Ishikawa (cell line): Measurements from ENCODE around the gene C1orf122.

Experiments used
- CEBPB ChIP-seq: IDR thresholded peaks from 2 replicates; pipeline ENCODE4 v1.6.1; 2012
- CREB1 ChIP-seq: IDR thresholded peaks from 2 replicates; pipeline ENCODE4 v1.6.1; 2012; ENCODE audit warnings: low read depth
- EGR1 ChIP-seq: IDR thresholded peaks from 2 replicates; pipeline ENCODE4 v1.6.1; 2012
- EP300 ChIP-seq: IDR thresholded peaks from 2 replicates; pipeline ENCODE4 v1.6.1; 2012; ENCODE audit warnings: borderline replicate concordance
- FOXM1 ChIP-seq: IDR thresholded peaks from 2 replicates; pipeline ENCODE4 v1.6.1; 2012; ENCODE audit warnings: low read depth, borderline replicate concordance
- MAX ChIP-seq: IDR thresholded peaks from 2 replicates; pipeline ENCODE4 v1.6.1; 2012
- NFIC ChIP-seq: IDR thresholded peaks from 2 replicates; pipeline ENCODE4 v1.6.1; 2012
- RAD21 ChIP-seq: IDR thresholded peaks from 2 replicates; pipeline ENCODE4 v1.6.1; 2012; ENCODE audit warnings: low read depth
- REST ChIP-seq: IDR thresholded peaks from 2 replicates; pipeline ENCODE4 v1.6.1; 2012; ENCODE audit warnings: low read depth, mild to moderate bottlenecking
- TAF1 ChIP-seq: IDR thresholded peaks from 2 replicates; pipeline ENCODE4 v1.6.1; 2012; ENCODE audit warnings: low read depth, mild to moderate bottlenecking
- TCF12 ChIP-seq: IDR thresholded peaks from 2 replicates; pipeline ENCODE4 v1.6.1; 2012; ENCODE audit warnings: low read depth
- TEAD4 ChIP-seq: IDR thresholded peaks from 2 replicates; pipeline ENCODE4 v1.6.1; 2012
- USF1 ChIP-seq: IDR thresholded peaks from 2 replicates; pipeline ENCODE4 v1.6.1; 2012
- YY1 ChIP-seq: IDR thresholded peaks from 2 replicates; pipeline ENCODE4 v1.6.1; 2012; ENCODE audit warnings: low read depth
- ZBTB7A ChIP-seq: IDR thresholded peaks from 2 replicates; pipeline ENCODE4 v1.6.1; 2012; ENCODE audit warnings: low read depth

C1orf122 gene

GRCh38 chr1:37765916-37766664 lies 41.5 kb upstream of the C1orf122 start:
- TF ChIP-seq REST: 0 out of 2 replicates have a peak, but pooled peaks have one; percentile 18
- no peak for TF ChIP-seq YY1
- TF ChIP-seq RAD21: peak; percentile 36

GRCh38 chr1:37767488-37767887 lies 40.1 kb upstream of the C1orf122 start:
- no peak for TF ChIP-seq USF1
- TF ChIP-seq REST: peak; percentile 62; the same call in 1 of the 2 replicates

GRCh38 chr1:37776946-37777516 lies 30.6 kb upstream of the C1orf122 start:
- TF ChIP-seq ZBTB7A: no peak
- no peak for TF ChIP-seq NFIC
- no peak for TF ChIP-seq MAX
- no peak for TF ChIP-seq CREB1
- TF ChIP-seq TCF12: no peak
- no peak for TF ChIP-seq REST
- TF ChIP-seq YY1: no peak
- no peak for TF ChIP-seq EGR1
- TF ChIP-seq TEAD4: no peak
- TF ChIP-seq FOXM1: no peak
- TF ChIP-seq TAF1: no peak
- TF ChIP-seq USF1: no peak

- TF ChIP-seq RAD21 (0 out of 2 replicates have a peak, but pooled peaks have one; percentile 3), MAX (no peak)
These were observed 28.9 kb upstream of the C1orf122 start for GRCh38 chr1:37778654-37779053.

- TF ChIP-seq TAF1 (no peak), FOXM1 (no peak), RAD21 (no peak), EP300 (no peak), MAX (no peak), USF1 (no peak), CEBPB (no peak), TEAD4 (no peak), TCF12 (no peak)
These were observed 25.1 kb upstream of the C1orf122 start for GRCh38 chr1:37782491-37782890.
